ENCODE results near the gene CCL19. TPM values are rescaled to one million over a fixed set of nuclear protein-coding genes. Genes with fewer than 3 reads are reported as not detected.

Gene CCL19
- total RNA-seq, 4 donors from 2014 or later, result 2.2 to 8.5 TPM; not detected in 2

DNA sequence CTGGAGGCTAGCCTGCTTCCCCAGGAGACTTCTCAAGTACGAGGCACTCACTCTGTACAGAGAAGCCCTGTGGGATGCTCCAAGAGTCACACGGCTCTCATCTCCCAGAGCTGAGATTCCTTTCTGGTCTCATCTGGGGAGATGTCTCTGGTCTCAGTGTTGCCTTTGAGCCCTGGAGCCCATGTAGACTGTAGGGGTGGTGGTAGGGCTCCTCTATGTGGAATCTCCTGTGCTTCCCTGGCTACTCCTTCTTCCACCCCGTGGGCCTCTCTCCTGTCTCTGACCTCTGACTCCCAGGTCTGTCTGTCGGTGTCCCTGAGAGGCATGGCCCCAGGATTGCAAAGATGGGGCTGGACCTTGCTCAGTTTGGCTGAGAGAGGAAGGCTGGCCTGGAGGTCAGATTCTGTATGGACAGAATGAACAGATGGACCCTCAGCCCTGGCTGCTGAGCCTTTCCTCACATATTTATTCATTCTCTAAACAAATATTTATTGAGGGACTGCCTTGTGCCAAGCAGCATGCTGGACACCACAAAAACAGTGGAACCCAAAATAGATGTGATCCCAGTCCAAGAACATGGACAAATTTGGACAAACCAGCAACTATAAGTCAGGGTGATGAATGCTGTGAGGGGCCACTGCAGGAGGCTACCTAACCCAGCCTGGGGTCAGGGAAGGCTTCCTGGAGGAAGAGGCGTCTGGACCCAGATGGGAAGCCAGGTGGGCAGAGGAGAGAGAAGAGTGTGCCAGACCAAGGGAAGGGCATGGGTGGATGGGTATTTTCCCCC lies 2.6 kb downstream of the CCL19 start:
- Histone ChIP-seq H3K27ac (no peak overlapping the region), H3K9me3 (no peaks in the 10 kb centered on the region), H3K4me1 (no peaks in the 10 kb centered on the region), H3K4me3 (replicated peaks in 1 of 3) (no peak overlapping the region), H3K36me3 (no peaks in the 10 kb centered on the region), H3K27me3 (no peaks in the 10 kb centered on the region)
- no peak for DNase-seq
- TF ChIP-seq, protein P1, sequence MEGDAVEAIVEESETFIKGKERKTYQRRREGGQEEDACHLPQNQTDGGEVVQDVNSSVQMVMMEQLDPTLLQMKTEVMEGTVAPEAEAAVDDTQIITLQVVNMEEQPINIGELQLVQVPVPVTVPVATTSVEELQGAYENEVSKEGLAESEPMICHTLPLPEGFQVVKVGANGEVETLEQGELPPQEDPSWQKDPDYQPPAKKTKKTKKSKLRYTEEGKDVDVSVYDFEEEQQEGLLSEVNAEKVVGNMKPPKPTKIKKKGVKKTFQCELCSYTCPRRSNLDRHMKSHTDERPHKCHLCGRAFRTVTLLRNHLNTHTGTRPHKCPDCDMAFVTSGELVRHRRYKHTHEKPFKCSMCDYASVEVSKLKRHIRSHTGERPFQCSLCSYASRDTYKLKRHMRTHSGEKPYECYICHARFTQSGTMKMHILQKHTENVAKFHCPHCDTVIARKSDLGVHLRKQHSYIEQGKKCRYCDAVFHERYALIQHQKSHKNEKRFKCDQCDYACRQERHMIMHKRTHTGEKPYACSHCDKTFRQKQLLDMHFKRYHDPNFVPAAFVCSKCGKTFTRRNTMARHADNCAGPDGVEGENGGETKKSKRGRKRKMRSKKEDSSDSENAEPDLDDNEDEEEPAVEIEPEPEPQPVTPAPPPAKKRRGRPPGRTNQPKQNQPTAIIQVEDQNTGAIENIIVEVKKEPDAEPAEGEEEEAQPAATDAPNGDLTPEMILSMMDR (IDR thresholded peaks at IDR 0.05), result no peak
- no peak for TF ChIP-seq POLR2A (IDR thresholded peaks at IDR 0.05)
- WGBS, 2 donors, result 64 to 80% methylated on average over 5 of the region's 5 CpGs
- intact Hi-C loops (cut with DNase I), result no loop called here

DNA sequence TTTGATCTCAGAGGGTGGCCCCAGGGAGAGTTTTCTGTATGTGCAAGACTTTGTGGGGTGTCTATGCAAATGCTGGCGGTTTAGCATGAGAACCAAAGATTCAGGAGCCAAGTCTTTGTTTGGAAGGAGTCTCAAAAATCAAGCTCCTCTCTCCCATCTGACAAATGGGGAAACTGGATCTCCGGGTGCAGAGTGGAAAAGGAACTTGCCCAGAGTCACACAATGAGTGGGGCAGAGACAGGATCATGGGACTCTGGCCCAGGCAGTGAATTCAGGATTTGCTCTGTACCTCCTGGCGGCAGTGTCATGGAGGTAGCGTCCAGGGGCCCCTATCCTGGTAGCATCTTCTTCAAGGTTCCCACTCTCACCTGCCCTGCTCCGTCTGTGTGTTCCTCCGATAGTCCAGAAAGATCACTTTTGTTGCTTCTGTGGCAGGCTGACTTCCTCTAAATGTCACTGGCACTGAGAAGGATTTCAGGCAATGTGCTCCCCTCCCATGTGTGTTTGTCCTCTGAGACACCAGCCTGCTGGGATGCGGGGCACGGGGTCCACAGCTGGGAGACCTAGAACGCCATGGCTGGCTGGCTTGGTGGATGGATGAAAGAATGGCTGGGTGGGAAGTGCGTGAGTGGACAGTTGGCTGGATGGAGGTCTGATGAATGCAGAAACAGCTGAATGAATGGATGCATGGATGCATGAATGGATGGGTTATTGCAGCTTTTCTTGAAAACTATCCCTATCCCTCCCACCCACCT lies 3.6 kb downstream of the CCL19 start:
- no peak overlapping the region for H3K27ac ChIP-seq

DNA sequence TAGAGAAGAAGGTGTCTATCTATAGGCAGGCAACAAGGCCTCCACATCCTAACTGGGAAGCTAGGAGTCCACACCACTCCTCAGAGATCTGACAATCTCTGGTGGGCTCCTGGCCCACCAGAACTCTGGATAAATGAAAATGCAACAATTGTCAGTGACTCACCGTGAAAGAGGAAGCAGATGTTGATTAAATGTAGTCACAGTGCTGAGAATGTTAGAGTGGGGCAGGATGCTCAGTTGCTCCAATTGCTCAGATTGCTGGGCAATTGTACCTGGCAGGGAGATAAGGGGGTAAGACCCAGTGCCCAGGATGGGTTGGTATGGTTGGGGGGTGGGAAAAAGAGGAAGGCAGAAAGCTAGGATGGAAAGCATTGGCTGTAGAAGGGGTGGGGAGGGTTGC lies 4.3 kb downstream of the CCL19 start:
- DNase-seq, result no peak
- no peak overlapping the region for H3K27ac ChIP-seq
- 68 to 81% methylated on average over 1 of the region's 1 CpG for WGBS, 2 donors
- no peak overlapping the region for H3K4me3 ChIP-seq (replicated peaks in 1 of 3)
- H3K36me3 ChIP-seq, result no peaks in the 10 kb centered on the region
- no peaks in the 10 kb centered on the region for H3K27me3 ChIP-seq
- no peak for TF ChIP-seq POLR2A (IDR thresholded peaks at IDR 0.05)
- TF ChIP-seq, protein P1 (IDR thresholded peaks at IDR 0.05), result no peak
- no peaks in the 10 kb centered on the region for H3K4me1 ChIP-seq
- intact Hi-C loops (cut with DNase I), result no loop called here
- no peaks in the 10 kb centered on the region for H3K9me3 ChIP-seq

More for the DNA sequence above, 3.6 kb downstream of the CCL19 start:
- Histone ChIP-seq H3K4me3 (replicated peaks in 1 of 3) (no peak overlapping the region), H3K9me3 (no peaks in the 10 kb centered on the region), H3K36me3 (no peaks in the 10 kb centered on the region), H3K4me1 (no peaks in the 10 kb centered on the region), H3K27me3 (no peaks in the 10 kb centered on the region)
- no peak for DNase-seq
- intact Hi-C loops (cut with DNase I), result no loop called here
- WGBS, 2 donors, result 87 to 95% methylated on average over 10 of the region's 10 CpGs
- TF ChIP-seq POLR2A (IDR thresholded peaks at IDR 0.05), result no peak
- TF ChIP-seq, protein P1 (IDR thresholded peaks at IDR 0.05), result no peak

DNA sequence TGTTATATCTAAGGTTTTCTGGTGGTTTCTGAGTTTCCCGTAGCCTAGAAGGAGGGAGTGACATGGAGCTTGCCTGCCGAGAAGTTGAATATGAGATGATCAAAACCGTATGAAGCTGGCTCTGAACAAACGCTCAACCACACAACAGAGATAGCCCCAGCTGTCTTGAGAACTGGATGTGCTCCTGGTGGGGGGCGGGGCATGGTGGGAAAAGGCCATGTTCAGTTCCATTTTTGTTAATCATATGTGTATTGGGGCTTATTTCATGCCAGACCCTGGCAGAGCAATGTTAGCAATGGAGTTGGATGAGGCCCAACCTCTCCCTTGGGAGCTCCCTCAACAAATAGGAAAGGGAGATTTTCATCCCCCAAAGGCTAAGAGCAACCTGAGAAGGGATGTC lies 4.8 kb downstream of the CCL19 start:
- TF ChIP-seq, protein P1 (IDR thresholded peaks at IDR 0.05), result no peak
- no peak for TF ChIP-seq POLR2A (IDR thresholded peaks at IDR 0.05)
- 75 to 84% methylated on average over 5 of the region's 5 CpGs for WGBS, 2 donors
- intact Hi-C loops (cut with DNase I), result no loop called here
- H3K27me3 ChIP-seq, result no peaks in the 10 kb centered on the region
- peak; percentile 12 to 14 for DNase-seq
- no peaks in the 10 kb centered on the region for H3K36me3 ChIP-seq
- no peak overlapping the region for H3K27ac ChIP-seq
- no peak overlapping the region for H3K4me3 ChIP-seq (replicated peaks in 1 of 3)
- H3K9me3 ChIP-seq, result no peaks in the 10 kb centered on the region
- H3K4me1 ChIP-seq, result no peaks in the 10 kb centered on the region

DNA sequence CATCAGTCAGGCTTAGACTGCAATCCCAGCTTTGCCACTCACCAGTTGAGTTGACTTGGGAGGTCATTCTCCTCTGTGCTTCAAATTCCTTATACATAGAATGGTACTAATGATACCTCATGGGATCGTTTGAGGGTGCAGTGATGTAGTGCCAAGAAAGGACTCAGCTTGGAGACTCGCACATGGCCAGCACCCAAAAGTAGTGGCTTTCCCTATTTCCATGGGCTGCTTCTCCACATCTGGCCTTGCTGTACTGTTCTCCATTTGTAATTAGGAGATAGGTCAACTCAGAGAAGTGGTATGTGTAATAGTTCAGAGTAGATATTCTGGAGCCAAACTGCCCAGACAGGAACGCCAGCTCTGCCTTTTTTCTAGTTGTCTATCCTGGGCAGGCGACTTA lies 5.5 kb downstream of the CCL19 start:
- H3K27me3 ChIP-seq, result no peaks in the 10 kb centered on the region
- H3K36me3 ChIP-seq, result no peaks in the 10 kb centered on the region
- intact Hi-C loops (cut with DNase I), result no loop called here
- TF ChIP-seq, protein P1 (IDR thresholded peaks at IDR 0.05), result no peak
- TF ChIP-seq POLR2A (IDR thresholded peaks at IDR 0.05), result no peak
- no peaks in the 10 kb centered on the region for H3K4me1 ChIP-seq
- H3K9me3 ChIP-seq, result no peaks in the 10 kb centered on the region
- 88% methylated on average over 4 of the region's 4 CpGs for WGBS, 2 donors
- no peak for DNase-seq
- H3K27ac ChIP-seq, result no peak overlapping the region
- H3K4me3 ChIP-seq (replicated peaks in 1 of 3), result no peak overlapping the region

All from thyroid gland (tissue), 4 donors.